HG03135 (cell line): ENCODE results near the gene ZDHHC11.
"Not testable (repeated sequence)": the region's sequence is repeated elsewhere in the genome, so short reads cannot be mapped to it uniquely, and the experiment has no call there.

Source experiments
- ATAC-seq: cut with Tn5 transposase; IDR thresholded peaks from one replicate; pipeline ENCODE4 v1.9.1; 2021; ENCODE audit warnings: mild to moderate bottlenecking, moderate library complexity; ENCODE audit not compliant: unreplicated experiment

ZDHHC11 gene

DNA sequence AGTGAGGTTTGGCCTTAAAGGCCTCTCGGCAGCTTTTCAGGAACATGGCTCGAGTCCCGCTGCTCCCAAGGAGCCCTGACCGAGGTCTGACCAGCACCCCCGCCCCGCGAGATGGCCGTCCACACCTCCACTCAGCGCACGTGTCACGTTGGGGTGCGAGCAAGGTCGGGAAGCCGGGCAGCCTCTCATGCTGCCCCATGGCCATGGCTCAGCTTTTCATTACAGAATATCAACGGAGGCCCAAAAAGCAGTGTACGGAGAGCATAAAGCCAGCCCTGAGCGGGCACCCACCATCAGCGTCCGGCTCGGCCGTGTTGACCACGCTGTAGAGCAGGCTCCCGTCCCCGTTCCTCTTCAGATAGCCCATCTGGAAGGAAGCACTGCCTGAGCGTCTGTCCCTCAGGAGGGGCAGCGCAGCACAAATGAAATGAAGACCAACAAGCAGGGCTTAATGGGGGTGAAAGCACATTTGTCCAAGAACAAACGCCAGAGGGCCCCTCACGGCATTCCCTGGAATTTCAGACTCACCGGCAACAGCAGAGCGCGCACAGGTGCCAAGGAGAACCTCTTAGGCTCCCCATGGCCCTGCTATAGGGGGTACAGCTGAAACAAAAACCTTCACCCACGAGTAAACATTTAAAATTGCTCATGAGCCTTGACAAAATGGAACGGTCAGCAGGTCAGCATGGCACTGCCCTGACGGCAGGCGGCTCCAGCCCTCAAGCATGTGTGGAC is 30.2 kb upstream of the ZDHHC11 start:
- no peak for ATAC-seq

DNA sequence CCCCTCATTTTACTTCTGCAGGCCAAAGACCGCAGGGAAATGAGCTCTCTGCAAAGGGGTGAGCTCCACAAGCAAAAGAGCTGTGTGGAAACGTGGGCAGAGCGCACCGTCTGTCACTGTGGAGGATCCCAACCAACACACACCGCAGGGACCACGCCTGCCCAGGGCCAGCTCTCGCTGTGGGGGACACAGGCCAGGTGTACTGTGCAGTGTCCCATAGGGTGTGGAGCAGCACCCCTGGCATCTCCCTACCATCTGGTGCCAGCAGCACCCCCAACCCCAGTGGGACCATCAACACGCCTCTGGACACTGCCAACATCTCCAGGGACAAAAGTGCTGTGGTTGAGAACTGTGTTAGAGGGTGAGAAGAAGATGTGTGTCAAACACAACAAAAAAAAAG is 27.9 kb upstream of the ZDHHC11 start:
- ATAC-seq, result not testable (repeated sequence)

DNA sequence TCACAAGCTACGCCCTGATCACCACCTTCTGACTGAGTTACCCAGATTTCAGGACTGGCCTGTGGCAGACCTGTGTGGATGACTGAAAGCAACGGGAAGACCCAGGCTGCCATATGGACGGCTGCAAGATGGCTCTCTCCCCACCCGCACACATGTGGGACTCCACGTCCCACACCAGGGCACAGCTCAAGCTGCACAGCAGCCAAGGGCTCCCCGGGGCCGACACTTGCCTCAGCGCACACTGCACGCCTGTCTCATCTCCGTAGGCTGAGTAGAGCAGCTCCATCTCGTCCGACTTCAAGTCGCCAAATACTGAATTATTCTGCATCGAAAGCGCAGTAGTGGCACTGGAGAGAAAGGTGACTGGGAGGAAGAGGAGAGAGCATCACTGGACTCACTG is 27.3 kb upstream of the ZDHHC11 start:
- ATAC-seq, result no peak

DNA sequence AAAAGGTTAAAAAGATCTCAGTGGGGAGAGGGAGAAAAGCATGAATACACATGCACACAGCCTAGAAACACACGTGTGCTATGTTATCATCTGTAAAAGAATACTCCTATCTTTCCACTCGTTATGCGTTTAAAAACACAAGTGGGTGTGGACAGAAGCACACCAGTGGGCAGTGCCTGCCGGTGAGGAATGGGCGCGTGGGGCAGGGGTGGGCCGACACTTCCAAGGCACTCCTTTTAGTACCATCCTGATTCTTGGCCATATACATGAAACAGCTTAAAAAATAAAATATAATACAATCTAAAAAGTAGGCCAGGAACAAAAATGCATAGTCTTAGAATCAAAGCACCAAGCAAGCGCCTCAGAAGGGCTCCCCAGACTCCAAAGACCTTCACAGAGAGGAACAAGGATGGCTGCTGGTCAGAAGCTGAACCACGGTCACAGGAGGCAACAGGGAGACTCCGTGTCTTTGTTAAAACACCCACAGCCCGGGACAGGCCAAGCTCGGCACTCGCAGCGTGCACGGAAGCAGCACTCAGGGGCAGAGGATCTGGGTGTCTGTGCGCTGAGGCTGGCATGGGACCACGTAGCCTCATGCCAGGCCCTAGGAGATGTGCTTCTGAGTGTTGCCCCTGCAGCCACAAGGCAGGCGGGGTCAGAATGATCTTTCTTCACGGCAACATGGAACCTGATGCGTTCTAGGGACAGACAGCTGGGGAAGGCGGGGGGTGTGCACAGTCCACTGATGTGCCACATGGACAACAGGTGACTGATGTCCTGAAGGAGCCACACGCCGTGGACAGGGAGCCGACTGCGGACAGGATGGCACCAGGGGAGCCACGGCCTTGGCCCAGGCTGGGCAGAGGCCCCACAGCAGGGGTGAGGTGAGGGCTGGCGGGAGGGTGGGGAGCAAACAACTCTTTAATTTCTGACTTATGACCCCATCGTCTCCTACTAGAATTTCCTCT is 25.9 kb upstream of the ZDHHC11 start:
- ATAC-seq, result no peak

DNA sequence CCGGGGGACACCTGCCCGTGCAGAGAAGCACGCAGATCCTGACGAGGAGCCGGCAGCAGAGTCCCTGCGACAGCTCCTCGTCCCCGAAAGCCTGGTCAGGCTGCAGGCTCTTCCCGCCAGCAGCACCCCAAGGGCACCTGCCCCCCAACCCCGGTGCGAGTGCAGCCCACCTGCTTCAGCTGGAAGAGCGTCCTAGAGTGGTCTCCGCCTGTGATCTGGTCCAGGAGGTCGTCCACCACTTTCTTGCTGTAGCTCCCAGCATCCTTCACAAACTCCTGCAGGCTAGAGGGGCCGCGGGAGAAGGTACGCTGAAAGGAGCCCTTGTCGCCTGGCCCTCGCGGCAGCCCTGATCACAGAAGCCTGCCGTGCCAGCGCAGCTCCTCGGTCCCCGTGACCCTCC is 25.1 kb upstream of the ZDHHC11 start:
- ATAC-seq, result no peak

DNA sequence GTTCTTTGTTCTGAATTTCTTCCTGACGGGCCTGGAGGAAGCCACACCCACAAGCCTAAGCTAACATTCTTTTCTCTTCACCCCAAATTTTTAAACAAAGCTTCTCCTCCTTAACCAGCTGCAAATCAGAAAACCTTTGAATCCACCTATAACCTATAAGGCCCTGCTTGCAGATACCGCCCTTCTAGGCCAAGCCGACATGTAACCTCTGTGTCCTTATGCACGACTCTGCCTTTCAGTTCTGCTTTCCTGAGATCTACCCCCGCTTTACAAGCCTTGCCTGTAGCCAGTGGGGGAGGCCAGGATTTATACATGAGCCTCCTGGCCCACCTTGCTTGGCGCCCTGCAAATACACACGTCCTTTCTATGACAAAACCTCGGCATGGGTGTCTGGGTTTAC is 22.5 kb upstream of the ZDHHC11 start:
- ATAC-seq, result no peak

DNA sequence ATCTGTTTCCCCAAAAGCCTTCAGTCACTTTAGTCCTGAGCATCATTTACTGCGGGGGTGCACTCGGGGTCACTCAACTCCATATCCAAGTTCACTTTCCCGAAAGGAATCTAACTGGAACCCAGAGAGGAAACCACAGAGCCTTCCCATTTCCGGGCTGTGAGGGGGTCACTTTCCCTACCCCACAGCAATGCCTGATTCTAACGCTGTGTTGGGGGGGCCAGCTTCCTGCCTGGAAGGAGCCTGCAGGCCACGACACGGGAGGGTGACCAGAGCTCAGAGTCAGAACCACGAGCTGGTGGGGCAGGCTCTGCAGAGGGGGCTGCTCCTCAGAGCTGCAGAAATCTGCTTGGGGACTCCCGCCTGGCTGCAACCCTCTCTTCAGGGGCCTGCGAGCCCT is 21.5 kb upstream of the ZDHHC11 start:
- ATAC-seq, result no peak

DNA sequence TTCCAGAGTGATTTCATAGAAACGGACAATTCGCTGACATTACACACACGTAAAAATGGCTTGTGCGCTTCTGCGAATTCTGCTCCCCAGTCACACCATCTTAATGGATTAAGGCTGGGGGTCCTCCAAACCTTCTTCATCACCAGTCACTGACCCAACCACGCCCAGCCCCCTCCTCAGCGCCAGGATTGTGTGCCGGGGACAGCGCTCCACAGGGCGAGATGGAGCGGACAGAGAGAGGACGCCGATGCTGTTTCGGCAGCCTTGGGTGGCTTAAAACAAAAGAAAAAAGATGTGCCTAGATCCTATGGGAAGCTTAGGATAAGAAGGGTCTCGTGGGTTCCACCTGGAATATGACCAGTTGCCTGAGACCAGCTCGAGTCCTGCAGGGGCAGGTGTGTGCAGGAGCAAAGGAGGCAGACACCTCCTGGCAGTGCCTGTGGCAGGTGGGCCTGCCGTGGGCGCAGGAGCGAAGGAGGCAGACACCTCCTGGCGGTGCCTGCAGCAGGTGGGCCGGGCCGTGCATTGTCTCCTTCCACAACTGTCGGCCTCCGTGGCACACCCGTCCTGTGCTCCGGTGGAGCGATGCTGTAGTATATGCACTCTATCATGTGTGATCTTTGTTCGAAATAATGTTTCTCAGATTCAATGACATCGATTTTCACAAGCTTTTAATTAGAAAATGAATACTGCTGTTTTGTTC is 21.0 kb upstream of the ZDHHC11 start:
- ATAC-seq, result no peak

DNA sequence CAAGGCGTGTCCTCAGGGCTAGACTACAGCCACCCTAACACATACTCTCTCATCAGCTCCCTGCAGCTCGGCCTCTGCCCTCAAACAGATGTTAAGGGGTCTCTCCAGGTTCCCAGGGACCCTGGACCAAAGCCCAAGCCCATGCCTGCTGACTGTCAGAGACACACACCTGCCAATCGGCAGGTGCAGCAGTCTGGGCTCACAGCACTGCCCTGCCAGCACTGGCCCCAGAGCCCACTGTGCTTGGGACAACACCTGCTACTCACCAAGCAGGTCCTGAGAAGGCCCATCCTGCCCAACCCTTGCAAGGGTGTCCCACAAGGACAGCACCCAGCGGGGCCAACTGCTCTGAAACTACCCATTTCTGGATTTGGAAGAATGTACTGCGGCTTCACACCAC is 20.2 kb upstream of the ZDHHC11 start:
- no peak for ATAC-seq

DNA sequence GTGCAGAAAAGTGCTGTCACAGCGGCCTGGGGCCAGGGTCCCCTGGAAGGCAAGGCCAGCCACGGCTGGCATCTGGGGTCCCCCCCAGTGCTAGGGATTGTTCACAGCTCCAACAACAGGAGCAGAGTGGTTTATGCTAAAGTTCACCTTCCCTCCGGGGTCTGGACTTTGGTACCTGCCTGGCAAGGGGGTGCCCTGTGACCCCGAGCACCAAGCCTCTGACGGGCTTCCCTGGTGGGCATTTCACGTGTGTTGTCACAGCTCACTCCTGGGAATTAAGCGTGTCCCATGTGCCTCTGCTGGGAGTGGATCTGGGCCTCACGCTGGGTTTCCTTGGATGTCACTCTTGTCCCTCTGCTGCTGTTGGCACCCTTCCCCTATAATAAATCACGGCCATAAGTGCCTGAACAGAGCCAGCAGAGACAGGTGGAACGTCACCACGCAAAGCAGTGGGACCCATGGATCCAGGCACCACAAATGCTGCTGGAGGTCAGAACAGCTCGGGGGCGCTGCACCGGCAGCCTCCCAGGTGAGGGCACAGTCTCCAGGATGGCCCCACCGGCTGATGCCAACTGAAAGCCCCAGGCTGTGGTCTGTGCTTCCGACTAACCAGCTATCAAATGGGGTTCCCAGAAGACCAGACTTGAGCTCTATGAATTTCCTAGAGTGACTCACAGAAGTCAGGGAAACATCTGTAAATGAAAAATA is 17.8 kb upstream of the ZDHHC11 start:
- ATAC-seq, result no peak

DNA sequence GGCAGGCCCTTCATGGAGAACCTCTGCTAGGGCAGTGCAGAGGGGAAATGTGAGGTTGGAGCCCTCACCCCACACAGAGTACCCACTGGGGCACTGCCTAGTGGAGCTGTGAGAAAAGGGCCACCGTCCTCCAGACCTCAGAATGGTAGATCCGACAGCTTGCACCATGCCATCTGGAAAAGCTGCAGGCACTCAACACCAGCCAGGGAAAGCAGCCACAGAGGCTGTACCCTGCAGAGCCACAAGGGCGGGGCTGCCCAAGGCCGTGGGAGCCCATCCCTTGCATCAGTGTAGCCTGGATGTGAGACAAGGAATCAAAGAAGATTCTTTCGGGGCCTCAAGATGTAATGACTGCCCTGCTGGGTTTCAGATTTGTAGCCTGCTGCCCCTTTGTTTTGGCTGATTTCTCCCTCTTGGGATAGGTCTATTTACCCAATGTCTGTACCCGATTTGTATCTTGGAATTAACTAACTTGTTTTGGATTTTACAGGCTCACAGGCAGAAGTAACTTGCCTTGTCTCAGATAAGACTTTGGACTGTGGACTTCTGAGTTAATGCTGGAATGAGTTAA is 16.6 kb upstream of the ZDHHC11 start:
- no peak for ATAC-seq

DNA sequence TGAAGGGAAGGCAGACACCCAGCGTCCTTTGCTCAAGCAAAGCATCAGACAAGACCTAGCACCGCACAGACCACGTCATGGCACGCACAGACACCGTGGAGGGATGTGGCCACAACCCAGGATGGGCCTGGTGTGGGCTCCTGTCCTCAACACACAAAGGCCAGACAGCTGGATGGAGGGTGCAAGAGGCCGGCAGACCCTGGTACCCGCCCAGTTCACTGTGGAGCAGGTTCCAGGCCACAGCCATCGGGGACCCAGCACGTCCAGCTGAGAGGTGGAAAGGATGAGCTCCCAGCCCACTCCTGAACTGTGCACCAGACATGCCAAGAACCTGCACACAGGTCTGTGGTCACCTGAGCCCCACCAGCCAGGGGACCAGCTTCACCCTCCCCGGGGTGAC is 15.0 kb upstream of the ZDHHC11 start:
- ATAC-seq, result no peak

DNA sequence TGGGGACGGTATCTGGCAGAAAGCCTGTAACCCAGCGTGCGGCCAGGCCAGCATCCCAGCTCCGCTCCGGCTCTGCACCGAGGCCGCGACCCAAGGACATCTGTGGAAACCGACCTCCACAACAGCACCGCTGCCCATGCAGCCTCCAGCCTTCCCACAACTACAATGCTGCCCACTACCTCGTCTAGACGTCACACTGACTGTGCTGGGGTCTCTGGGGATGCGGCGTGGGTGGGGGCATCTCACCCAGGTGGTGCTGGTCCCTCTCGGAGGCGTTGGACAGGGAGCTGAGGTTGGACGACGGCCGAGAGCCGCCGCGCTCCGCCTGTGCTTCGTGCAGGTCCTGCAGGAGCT is 14.4 kb upstream of the ZDHHC11 start:
- no peak for ATAC-seq

DNA sequence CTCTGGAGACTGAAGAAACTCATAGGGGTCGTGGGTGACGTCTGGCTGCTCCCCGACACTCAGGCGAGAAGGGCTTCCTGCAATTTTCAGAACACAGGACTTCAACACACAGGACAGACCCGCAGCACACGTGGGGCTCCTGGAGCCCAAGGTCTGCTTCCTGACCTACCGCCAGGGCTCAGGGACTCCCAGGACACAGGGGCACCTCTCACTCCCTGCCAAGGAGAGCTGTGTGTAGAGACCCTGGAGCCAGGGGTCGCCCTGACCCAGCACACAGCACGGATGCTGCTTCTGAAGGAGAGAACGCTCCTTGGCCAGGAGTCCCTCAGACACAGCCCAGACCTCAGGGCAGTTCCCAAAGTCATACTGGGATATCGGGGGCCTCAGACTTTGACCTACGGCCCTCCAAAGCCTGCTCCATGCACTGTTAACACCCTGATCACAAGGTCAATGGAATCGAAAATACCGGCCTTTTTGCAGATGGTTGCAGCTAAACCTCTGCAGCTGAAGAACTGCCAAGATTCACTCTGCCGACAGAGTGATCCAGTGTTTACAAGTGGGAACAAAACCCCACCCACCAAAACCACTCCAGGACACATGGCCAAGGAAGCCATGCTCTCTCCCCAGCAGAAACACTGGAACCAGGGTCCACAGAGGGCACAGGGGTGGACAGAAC is 13.8 kb upstream of the ZDHHC11 start:
- ATAC-seq, result no peak

DNA sequence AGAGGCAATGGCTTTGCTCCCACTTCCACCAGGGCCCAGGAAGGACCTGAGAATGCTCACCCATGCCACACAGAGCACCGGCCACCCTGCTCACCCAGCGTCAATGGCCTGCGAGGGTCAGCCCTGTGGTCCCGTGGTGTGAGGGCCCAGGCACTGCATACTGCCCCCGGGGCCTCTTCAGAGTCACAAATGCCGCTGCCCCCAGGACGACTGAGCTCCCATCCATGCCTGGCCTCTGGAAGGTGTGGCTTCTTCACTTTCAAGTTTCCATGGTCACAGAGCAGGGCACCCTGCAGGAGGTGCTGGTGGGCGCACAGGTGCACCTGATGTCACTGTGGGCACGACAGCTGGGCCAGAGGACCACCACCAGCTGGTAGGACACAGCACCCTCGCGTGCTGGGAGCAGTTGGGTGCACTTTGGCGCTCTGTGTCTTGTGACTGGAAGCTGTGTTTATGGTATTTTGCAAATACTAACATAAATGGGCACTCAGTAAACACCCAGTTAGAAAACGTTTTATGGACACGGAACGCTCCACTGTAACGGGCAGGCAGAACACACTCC is 12.5 kb upstream of the ZDHHC11 start:
- ATAC-seq, result no peak

DNA sequence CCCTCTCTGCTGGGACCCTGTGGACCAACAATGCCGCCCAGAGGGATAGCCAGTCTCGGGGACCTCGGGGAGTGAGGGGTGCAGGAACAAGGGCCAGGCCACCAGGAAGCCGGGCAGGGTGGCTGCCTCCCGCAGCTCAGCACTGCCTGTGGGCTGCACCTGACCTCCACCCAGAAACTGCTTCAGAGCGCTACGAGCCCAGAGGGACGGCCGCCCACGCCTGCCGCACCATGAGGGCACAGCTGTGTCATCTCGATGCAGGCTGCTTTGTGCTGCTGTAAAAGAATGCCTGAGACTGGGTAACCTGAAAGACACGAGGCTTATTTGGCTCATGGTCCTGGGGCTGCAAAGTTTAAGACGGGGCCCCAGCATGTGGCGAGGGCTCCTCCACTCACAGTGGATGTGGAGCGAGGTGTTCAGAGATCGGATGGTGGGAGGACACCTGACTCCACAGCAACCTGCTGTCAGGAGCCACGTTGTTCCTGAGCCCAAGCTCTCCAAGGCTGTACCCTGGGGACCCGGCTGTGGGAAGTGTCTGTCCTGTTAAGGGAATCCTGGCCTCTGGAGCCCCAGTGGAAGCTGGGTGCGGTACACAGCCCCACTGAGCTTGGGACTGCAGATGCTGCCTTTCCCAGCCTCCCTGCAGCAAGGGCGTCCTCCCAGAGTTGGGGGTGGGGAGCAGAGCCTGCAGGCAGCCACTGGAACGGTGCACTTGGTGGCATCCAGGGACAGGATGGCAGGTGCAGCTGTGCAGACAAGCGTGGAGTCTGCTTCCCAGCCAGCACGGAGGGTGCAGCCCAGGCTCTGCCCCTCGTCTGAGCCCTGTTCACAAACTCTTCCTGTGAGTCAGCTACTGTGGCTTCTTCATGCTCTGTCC is 11.8 kb upstream of the ZDHHC11 start:
- ATAC-seq, result no peak

DNA sequence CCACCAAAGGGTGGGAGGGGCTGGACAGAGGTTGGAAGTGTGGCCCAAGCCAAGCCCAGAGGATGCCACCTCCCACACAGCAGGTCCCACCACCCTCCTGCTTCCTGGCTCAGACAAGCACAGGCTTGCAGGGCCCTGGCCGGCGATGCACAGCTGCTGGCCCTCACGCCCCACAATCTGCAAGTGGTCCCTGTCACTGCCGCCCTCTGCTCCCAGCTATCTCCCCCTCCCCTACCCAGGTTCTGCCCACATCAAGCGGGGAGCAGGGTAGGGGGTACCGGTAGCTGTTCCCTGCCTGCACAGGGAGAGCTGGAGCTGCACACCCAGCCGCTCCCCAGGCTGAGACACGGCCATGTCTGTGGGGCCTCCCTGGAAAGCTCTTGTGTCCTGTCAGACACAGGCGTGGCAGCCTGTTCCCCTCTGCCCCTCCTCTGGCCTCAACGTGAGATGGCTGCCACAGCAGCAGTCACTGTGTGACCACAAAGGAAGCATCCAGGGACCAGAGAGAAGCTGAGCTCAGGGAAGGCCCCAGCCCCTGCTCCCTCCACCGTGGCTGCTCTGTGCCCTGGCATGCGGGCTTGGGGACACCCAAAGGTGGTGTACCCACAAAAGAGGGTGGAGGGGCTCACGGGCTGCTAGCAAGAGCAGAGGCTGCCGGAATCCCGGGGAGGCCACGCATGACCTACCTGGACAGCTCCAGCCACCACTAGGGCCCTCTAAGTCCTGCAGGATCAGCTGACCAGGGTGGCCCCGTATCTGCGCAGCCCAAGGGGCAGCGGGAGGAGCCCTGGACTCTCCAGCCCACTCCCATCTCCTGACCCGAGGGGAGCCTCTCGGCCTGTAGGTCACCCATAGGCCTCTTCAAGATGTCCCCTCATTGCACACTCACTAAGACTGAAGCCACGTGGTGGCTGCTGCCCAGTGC is 10.9 kb upstream of the ZDHHC11 start:
- ATAC-seq, result no peak
